GM12878 (cell line): ENCODE data around the gene BSPRY.

Experiments used
- ATF3 ChIP-seq: IDR thresholded peaks from 2 replicates; pipeline ENCODE4 v1.6.1; 2011; ENCODE audit warnings: low read depth, mild to moderate bottlenecking, low read length, moderate library complexity, borderline replicate concordance; ENCODE audit errors: extremely low read depth
- CTCF ChIP-seq, 3 experiments: IDR thresholded peaks in 2 of 3; conservative IDR thresholded peaks in 1 of 3; 2 replicates each; pipeline ENCODE4 v1.5.1; 2011; ENCODE audit warnings: low read depth in 3 of 3, low read length in 3 of 3, mild to moderate bottlenecking in 3 of 3, control low read depth in 2 of 3, moderate library complexity in 2 of 3, inconsistent platforms in 1 of 3, mixed read lengths in 1 of 3; ENCODE audit not compliant: control insufficient read depth in 2 of 3, insufficient read depth in 1 of 3; ENCODE audit errors: extremely low read depth in 1 of 3
- EGR1 ChIP-seq, 2 experiments: IDR thresholded peaks; 1 replicate in 1 of 2; 2 replicates in 1 of 2; pipeline ENCODE4 v1.6.1; 2011 to 2012; ENCODE audit warnings: low read depth in 2 of 2, low read length in 2 of 2, borderline replicate concordance in 1 of 2, mild to moderate bottlenecking in 1 of 2, moderate library complexity in 1 of 2
- ELK1 ChIP-seq: IDR thresholded peaks from 2 replicates; pipeline ENCODE4 v1.6.1; 2012; ENCODE audit warnings: low read depth, low read length, improper control_type of control experiment
- HDAC2 ChIP-seq: fragments of 200-600 bp; sonication (generic); IDR thresholded peaks from 2 replicates; pipeline ENCODE4 v1.6.1; 2017
- NFYB ChIP-seq: IDR thresholded peaks from 2 replicates; pipeline ENCODE4 v1.6.1; 2011; ENCODE audit warnings: low read depth, mild to moderate bottlenecking, low read length, improper control_type of control experiment, moderate library complexity; ENCODE audit not compliant: insufficient read depth
- PBX3 ChIP-seq: IDR thresholded peaks from 2 replicates; pipeline ENCODE4 v1.6.1; 2011; ENCODE audit warnings: mild to moderate bottlenecking, low read depth, low read length, moderate library complexity; ENCODE audit not compliant: insufficient replicate concordance
- POLR2A ChIP-seq: IDR thresholded peaks from 2 replicates; pipeline ENCODE4 v1.6.1; 2011; ENCODE audit warnings: low read depth, mild to moderate bottlenecking, low read length
- POLR2AphosphoS2 ChIP-seq: IDR thresholded peaks from 2 replicates; pipeline ENCODE4 v1.6.1; 2011; ENCODE audit warnings: low read depth, mild to moderate bottlenecking, low read length, improper control_type of control experiment, moderate library complexity
- POLR2AphosphoS5 ChIP-seq: IDR thresholded peaks from 2 replicates; pipeline ENCODE4 v1.6.1; 2011; ENCODE audit warnings: mild to moderate bottlenecking, low read length, inconsistent platforms
- RAD21 ChIP-seq: IDR thresholded peaks from 2 replicates; pipeline ENCODE4 v1.6.1; 2011; ENCODE audit warnings: mild to moderate bottlenecking, low read depth, low read length, moderate library complexity; ENCODE audit not compliant: insufficient read depth
- RAD51 ChIP-seq: fragments of 450-650 bp; IDR thresholded peaks from 2 replicates; pipeline ENCODE4 v1.6.1; 2016; ENCODE audit warnings: moderate library complexity, mild to moderate bottlenecking, inconsistent platforms
- RFX5 ChIP-seq: IDR thresholded peaks from 2 replicates; pipeline ENCODE4 v1.6.1; 2011; ENCODE audit warnings: low read depth, low read length, improper control_type of control experiment
- YY1 ChIP-seq: IDR thresholded peaks from 2 replicates; pipeline ENCODE4 v1.6.1; 2011; ENCODE audit warnings: low read depth, mild to moderate bottlenecking, low read length

- TF ChIP-seq CTCF (IDR thresholded peaks at IDR 0.05 in 2 of 3, conservative IDR thresholded peaks at IDR 0.05 in 1 of 3; ENCODE audit: control insufficient read depth in 2 of 3, extremely low read depth in 1 of 3, insufficient read depth in 1 of 3, low read depth in 3 of 3, low read length in 3 of 3) (no peak), YY1 (peak; percentile 90), POLR2AphosphoS5 (peak; percentile 81), POLR2A (no peak; the same call in none of the 2 replicates), PBX3 (no peak), ATF3 (no peak), ELK1 (peak; percentile 57; the same call in 1 of the 2 replicates), EGR1 (IDR thresholded peaks at IDR 0.05; ENCODE audit: borderline replicate concordance in 1 of 2, low read depth in 2 of 2, low read length in 2 of 2) (peak; percentile 16 to 59; a peak in 2 of 3 replicates), NFYB (no peak), RAD21 (0 out of 2 replicates have a peak, but pooled peaks have one; percentile 4), POLR2AphosphoS2 (no peak), RAD51 (no peak), RFX5 (0 out of 2 replicates have a peak, but pooled peaks have one; percentile 21), HDAC2 (0 out of 2 replicates have a peak, but pooled peaks have one; percentile 54)
Measured at GRCh38 chr9:113340011-113340699, 9.2 kb upstream of the BSPRY start, which contains the start of gene WDR31.
